HG03378 (cell line): ENCODE data around the gene MYOZ2.

Experiments used
- ATAC-seq: cut with Tn5 transposase; IDR thresholded peaks from one replicate; pipeline ENCODE4 v1.9.1; 2021; ENCODE audit warnings: mild to moderate bottlenecking, moderate library complexity; ENCODE audit not compliant: unreplicated experiment

Gene MYOZ2

DNA sequence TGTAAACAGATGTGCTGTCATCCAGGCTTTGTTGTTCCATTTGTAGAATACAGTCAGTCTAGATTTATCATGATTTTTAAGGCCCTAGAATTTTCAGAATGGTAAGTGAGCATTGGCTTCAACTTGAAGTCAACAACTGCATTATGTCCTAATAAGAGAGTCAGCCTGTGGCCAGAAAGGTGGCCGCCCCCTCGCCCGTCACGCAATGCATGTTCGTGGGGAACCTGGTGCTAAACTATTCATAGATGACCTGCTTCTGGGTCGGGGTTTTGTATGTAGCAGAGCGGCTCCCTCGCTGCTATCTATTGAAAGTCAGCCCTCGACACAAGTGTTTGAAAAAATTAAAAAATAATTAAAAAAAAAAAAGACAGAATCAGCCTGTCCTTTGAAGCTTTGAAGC is 101.6 kb downstream of the MYOZ2 start:
- no peak for ATAC-seq
